K562 (cell line): ENCODE data around the gene TYRO3. TPM values are rescaled to one million over a fixed set of nuclear protein-coding genes. Genes with fewer than 3 reads are reported as not detected.
A peak's percentile ranks its signal among the peaks of the same experiment; 100 is the strongest.

Source experiments
- BCL6 ChIP-seq: fragments of 250-450 bp; sonication (Bioruptor Pico); IDR thresholded peaks from 2 replicates; pipeline ENCODE4 v1.4.0; 2020
- BHLHE40 ChIP-seq: IDR thresholded peaks from 2 replicates; pipeline ENCODE4 v1.6.1; 2011; ENCODE audit warnings: low read length, improper control_type of control experiment
- FOXK1 ChIP-seq: sonication (generic); formaldehyde crosslinking; IDR thresholded peaks from 2 replicates; pipeline ENCODE4 v1.8.0; 2022; ENCODE audit warnings: missing genetic modification reagents, mild to moderate bottlenecking, borderline replicate concordance
- GTF2A2 ChIP-seq: IDR thresholded peaks from 2 replicates; pipeline ENCODE4 v1.6.1; 2016; ENCODE audit warnings: mild to moderate bottlenecking, missing genetic modification characterization, missing compliant biosample characterization
- NFYB ChIP-seq: IDR thresholded peaks from 2 replicates; pipeline ENCODE4 v1.6.1; 2011; ENCODE audit warnings: mild to moderate bottlenecking, moderate library complexity; ENCODE audit not compliant: insufficient read length; ENCODE audit errors: extremely low read depth
- PHF20 ChIP-seq: fragments of 450-650 bp; IDR thresholded peaks from 2 replicates; pipeline ENCODE4 v1.6.1; 2018; ENCODE audit not compliant: partially characterized antibody
- POLR2G ChIP-seq: fragments of 200-400 bp; formaldehyde crosslinking; IDR thresholded peaks from 2 replicates; pipeline ENCODE4 v1.6.1; 2017; ENCODE audit warnings: low read depth, mild to moderate bottlenecking, antibody characterized with exemption, low read length, moderate library complexity
- TEAD1 ChIP-seq, 2 experiments: fragments of 450-650 bp in 1 of 2; sonication (generic) in 1 of 2; formaldehyde crosslinking; IDR thresholded peaks; 2 replicates each; pipeline versions ENCODE4 v1.4.0 to v1.8.0; 2020 to 2022; ENCODE audit warnings: mild to moderate bottlenecking in 2 of 2, missing genetic modification reagents in 1 of 2
- THRAP3 ChIP-seq: fragments of 450-650 bp; IDR thresholded peaks from 2 replicates; pipeline ENCODE4 v1.6.1; 2016; ENCODE audit warnings: mild to moderate bottlenecking, inconsistent platforms, borderline replicate concordance
- ZNF311 ChIP-seq: fragments of 250-450 bp; sonication (Bioruptor Pico); IDR thresholded peaks from 2 replicates; pipeline ENCODE4 v1.4.0; 2020; ENCODE audit warnings: mild to moderate bottlenecking, moderate library complexity
- ZNF561 ChIP-seq: fragments of 450-650 bp; formaldehyde crosslinking; conservative IDR thresholded peaks from 2 replicates; pipeline ENCODE4 v1.4.0; 2020; ENCODE audit warnings: mild to moderate bottlenecking, moderate library complexity
- polyA plus RNA-seq, 8 experiments: library from polyadenylated mRNA; depleted of rRNA in 4 of 8; stranded (reverse) in 5 of 8; unstranded in 3 of 8; fragments of >200 nt; fragmentation: Nextera tagmentation in 2 of 8; fragmentation: Illumina TruSeq in 1 of 8; extraction: Ambion mirVana in 2 of 8; extraction: Trizol in 1 of 8; gene quantifications; 2 replicates each; pipeline versions ENCODE4 v1.2.1 to v1.2.3, GENCODE V29; 2011 to 2014; ENCODE audit warnings: inconsistent platforms in 1 of 8, missing spikeins in 1 of 8
- total RNA-seq, 7 experiments: library from RNA; depleted of rRNA in 6 of 7; stranded (reverse); fragments of >200 nt in 6 of 7; fragmentation: Illumina TruSeq in 2 of 7; extraction: Trizol in 2 of 7; gene quantifications; 2 replicates each; pipeline versions ENCODE4 v1.2.1 to v1.2.3, GENCODE V29; 2011 to 2021; ENCODE audit warnings: low replicate concordance in 1 of 7
- TF ChIP-seq, protein P1 (sequence below): sonication (generic); formaldehyde crosslinking; IDR thresholded peaks from 2 replicates; pipeline ENCODE4 v1.8.1; 2023; ENCODE audit warnings: mild to moderate bottlenecking, missing genetic modification reagents
- TF ChIP-seq, protein P2 (sequence below): fragments of 450-650 bp; formaldehyde crosslinking; IDR thresholded peaks from 2 replicates; pipeline ENCODE4 v1.4.0; 2022; ENCODE audit warnings: missing genetic modification characterization
- TF ChIP-seq, protein P3 (sequence below): IDR thresholded peaks from 2 replicates; pipeline ENCODE4 v1.6.1; 2016; ENCODE audit warnings: missing genetic modification characterization, missing compliant biosample characterization
- TF ChIP-seq, protein P4 (sequence below): fragments of 450-650 bp; formaldehyde crosslinking; IDR thresholded peaks from 2 replicates; pipeline ENCODE4 v1.4.0; 2020; ENCODE audit warnings: mild to moderate bottlenecking, moderate library complexity
- TF ChIP-seq, protein P5 (sequence below): fragments of 450-650 bp; IDR thresholded peaks from 2 replicates; pipeline ENCODE4 v1.6.1; 2016; ENCODE audit warnings: low read depth, mild to moderate bottlenecking, moderate library complexity
- TF ChIP-seq, protein P6 (sequence below): sonication (generic); formaldehyde crosslinking; IDR thresholded peaks from 2 replicates; pipeline ENCODE4 v1.8.0; 2022; ENCODE audit warnings: mild to moderate bottlenecking, missing genetic modification reagents
- TF ChIP-seq, protein P7 (sequence below): fragments of 250-450 bp; sonication (Bioruptor Pico); IDR thresholded peaks from 2 replicates; pipeline ENCODE4 v1.6.1; 2021; ENCODE audit warnings: mild to moderate bottlenecking

TYRO3 gene
- total and polyA plus RNA-seq, 9 of the 15 experiments (the other 6 are each of a cell fraction or from before 2014, with no cell fraction given) = 2.6 to 39.6 (median 18.6) TPM

DNA sequence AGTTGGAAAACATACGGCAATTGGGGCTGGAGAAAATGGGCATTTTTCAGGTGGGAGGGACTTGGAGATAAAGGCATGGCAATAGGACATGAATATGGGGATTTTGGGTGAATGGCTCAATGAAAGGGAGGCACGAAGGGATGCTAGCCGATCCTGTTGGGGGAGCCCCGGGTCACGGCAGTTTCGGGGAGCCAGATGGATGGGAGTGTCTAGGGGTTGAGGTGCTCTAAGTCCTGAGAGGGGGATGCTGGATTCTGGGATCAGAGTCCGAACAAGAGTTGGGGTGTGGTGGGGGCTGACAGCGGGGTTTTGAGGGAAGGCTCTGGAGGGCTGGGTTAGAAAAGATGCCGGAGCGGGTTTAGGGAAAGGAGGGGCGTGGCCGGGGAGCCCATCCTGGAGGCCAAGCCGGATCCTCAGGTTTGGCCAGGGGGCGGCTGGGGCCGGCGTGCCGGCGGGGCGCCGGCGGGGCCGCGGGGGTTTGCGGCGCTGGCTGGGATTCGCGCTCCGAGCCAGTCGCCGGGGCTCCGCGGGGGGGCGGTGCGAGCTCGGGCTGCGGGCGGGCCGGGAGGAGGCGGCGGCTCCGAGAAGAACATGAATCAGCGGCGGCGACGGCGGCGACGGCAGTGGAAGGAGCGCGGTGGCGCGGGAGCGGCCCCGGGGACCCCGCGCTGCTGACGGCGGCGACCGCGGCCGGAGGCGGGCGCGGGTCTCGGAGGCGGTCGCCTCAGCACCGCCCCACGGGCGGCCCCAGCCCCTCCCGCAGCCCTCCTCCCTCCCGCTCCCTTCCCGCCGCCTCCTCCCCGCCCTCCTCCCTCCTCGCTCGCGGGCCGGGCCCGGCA lies at the start of gene TYRO3 (continued):
- peak; percentile 83 for TF ChIP-seq POLR2G
- no peak for TF ChIP-seq THRAP3
- TF ChIP-seq, protein P1, sequence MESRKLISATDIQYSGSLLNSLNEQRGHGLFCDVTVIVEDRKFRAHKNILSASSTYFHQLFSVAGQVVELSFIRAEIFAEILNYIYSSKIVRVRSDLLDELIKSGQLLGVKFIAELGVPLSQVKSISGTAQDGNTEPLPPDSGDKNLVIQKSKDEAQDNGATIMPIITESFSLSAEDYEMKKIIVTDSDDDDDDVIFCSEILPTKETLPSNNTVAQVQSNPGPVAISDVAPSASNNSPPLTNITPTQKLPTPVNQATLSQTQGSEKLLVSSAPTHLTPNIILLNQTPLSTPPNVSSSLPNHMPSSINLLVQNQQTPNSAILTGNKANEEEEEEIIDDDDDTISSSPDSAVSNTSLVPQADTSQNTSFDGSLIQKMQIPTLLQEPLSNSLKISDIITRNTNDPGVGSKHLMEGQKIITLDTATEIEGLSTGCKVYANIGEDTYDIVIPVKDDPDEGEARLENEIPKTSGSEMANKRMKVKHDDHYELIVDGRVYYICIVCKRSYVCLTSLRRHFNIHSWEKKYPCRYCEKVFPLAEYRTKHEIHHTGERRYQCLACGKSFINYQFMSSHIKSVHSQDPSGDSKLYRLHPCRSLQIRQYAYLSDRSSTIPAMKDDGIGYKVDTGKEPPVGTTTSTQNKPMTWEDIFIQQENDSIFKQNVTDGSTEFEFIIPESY = no peak
- TF ChIP-seq, protein P2, sequence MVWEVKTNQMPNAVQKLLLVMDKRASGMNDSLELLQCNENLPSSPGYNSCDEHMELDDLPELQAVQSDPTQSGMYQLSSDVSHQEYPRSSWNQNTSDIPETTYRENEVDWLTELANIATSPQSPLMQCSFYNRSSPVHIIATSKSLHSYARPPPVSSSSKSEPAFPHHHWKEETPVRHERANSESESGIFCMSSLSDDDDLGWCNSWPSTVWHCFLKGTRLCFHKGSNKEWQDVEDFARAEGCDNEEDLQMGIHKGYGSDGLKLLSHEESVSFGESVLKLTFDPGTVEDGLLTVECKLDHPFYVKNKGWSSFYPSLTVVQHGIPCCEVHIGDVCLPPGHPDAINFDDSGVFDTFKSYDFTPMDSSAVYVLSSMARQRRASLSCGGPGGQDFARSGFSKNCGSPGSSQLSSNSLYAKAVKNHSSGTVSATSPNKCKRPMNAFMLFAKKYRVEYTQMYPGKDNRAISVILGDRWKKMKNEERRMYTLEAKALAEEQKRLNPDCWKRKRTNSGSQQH (CRISPR knock-in tag) = 0 out of 2 replicates have a peak, but pooled peaks have one; percentile 5
- TF ChIP-seq BHLHE40 = no peak
- TF ChIP-seq, protein P3, sequence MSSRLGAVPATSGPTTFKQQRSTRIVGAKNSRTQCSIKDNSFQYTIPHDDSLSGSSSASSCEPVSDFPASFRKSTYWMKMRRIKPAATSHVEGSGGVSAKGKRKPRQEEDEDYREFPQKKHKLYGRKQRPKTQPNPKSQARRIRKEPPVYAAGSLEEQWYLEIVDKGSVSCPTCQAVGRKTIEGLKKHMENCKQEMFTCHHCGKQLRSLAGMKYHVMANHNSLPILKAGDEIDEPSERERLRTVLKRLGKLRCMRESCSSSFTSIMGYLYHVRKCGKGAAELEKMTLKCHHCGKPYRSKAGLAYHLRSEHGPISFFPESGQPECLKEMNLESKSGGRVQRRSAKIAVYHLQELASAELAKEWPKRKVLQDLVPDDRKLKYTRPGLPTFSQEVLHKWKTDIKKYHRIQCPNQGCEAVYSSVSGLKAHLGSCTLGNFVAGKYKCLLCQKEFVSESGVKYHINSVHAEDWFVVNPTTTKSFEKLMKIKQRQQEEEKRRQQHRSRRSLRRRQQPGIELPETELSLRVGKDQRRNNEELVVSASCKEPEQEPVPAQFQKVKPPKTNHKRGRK (tag) = no peak
- no peak for TF ChIP-seq BCL6 (CRISPR knock-in tag)
- TF ChIP-seq PHF20 = no peak
- TF ChIP-seq, protein P4, sequence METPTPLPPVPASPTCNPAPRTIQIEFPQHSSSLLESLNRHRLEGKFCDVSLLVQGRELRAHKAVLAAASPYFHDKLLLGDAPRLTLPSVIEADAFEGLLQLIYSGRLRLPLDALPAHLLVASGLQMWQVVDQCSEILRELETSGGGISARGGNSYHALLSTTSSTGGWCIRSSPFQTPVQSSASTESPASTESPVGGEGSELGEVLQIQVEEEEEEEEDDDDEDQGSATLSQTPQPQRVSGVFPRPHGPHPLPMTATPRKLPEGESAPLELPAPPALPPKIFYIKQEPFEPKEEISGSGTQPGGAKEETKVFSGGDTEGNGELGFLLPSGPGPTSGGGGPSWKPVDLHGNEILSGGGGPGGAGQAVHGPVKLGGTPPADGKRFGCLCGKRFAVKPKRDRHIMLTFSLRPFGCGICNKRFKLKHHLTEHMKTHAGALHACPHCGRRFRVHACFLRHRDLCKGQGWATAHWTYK = no peak
- no peak for TF ChIP-seq ZNF561 (CRISPR knock-in tag)
- TF ChIP-seq ZNF311 (CRISPR knock-in tag) = no peak
- no peak for TF ChIP-seq FOXK1 (CRISPR knock-in tag)
- TF ChIP-seq GTF2A2 (tag) = no peak
- TF ChIP-seq, protein P5, sequence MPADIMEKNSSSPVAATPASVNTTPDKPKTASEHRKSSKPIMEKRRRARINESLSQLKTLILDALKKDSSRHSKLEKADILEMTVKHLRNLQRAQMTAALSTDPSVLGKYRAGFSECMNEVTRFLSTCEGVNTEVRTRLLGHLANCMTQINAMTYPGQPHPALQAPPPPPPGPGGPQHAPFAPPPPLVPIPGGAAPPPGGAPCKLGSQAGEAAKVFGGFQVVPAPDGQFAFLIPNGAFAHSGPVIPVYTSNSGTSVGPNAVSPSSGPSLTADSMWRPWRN = no peak
- no peak for TF ChIP-seq NFYB
- TF ChIP-seq, protein P6, sequence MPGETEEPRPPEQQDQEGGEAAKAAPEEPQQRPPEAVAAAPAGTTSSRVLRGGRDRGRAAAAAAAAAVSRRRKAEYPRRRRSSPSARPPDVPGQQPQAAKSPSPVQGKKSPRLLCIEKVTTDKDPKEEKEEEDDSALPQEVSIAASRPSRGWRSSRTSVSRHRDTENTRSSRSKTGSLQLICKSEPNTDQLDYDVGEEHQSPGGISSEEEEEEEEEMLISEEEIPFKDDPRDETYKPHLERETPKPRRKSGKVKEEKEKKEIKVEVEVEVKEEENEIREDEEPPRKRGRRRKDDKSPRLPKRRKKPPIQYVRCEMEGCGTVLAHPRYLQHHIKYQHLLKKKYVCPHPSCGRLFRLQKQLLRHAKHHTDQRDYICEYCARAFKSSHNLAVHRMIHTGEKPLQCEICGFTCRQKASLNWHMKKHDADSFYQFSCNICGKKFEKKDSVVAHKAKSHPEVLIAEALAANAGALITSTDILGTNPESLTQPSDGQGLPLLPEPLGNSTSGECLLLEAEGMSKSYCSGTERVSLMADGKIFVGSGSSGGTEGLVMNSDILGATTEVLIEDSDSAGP (CRISPR knock-in tag) = no peak
- TF ChIP-seq, protein P7, sequence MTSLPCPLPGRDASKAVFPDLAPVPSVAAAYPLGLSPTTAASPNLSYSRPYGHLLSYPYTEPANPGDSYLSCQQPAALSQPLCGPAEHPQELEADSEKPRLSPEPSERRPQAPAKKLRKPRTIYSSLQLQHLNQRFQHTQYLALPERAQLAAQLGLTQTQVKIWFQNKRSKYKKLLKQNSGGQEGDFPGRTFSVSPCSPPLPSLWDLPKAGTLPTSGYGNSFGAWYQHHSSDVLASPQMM (CRISPR knock-in tag) = no peak
- TF ChIP-seq TEAD1 (CRISPR knock-in tag; IDR thresholded peaks at IDR 0.05) = no peak
